Measurements from ENCODE around the gene GRHPR. TPM values are rescaled to one million over a fixed set of nuclear protein-coding genes. Genes with fewer than 3 reads are reported as not detected.

The GRHPR gene
- total RNA-seq, 1 experiment from 2014 or later, result 80.7 TPM

- TF ChIP-seq SOX15 (CRISPR knock-in tag; IDR thresholded peaks at IDR 0.05) (no peak), E2F1 (CRISPR knock-in tag; IDR thresholded peaks at IDR 0.05) (no peak), ZNF317 (CRISPR knock-in tag; IDR thresholded peaks at IDR 0.05; ENCODE audit: borderline replicate concordance, low read depth) (no peak), ZNF138 (CRISPR knock-in tag; conservative IDR thresholded peaks at IDR 0.05) (no peak), USF1 (CRISPR knock-in tag; IDR thresholded peaks at IDR 0.05) (no peak), STAT6 (CRISPR knock-in tag; conservative IDR thresholded peaks at IDR 0.05; ENCODE audit: low read depth) (no peak), PRDM15 (CRISPR knock-in tag; IDR thresholded peaks at IDR 0.05) (no peak), SMAD4 (CRISPR knock-in tag; IDR thresholded peaks at IDR 0.05) (no peak), ELF4 (CRISPR knock-in tag; IDR thresholded peaks at IDR 0.05; ENCODE audit: low read depth) (no peak), ZNF416 (CRISPR knock-in tag; IDR thresholded peaks at IDR 0.05) (no peak), NR2C2 (CRISPR knock-in tag; IDR thresholded peaks at IDR 0.05) (no peak), NFYB (CRISPR knock-in tag; conservative IDR thresholded peaks at IDR 0.05; ENCODE audit: low read depth) (no peak)
- no peak for ATAC-seq
- no peak for DNase-seq (ENCODE audit: low spot score)
- no peak overlapping the region for H3K4me3 Mint-ChIP-seq
- H3K4me1 Mint-ChIP-seq, result peaks cover 34% of the 10 kb centered on the region
- H3K9me3 Mint-ChIP-seq, result no peaks in the 10 kb centered on the region
- no peaks in the 10 kb centered on the region for H3K36me3 Mint-ChIP-seq
- no peak overlapping the region for H3K27ac Mint-ChIP-seq
- POLR2A ChIA-PET, result no interaction called here
- CTCF ChIA-PET, result no interaction called here
- H3K27me3 Mint-ChIP-seq (ENCODE audit: low read depth), result peaks cover 2% of the 10 kb centered on the region; the same call in 1 of the 2 replicates
Observed at GRCh38 chr9:37417857-37418618, 4.5 kb upstream of the GRHPR start.

GRCh38 chr9:37419204-37419603 is 3.3 kb upstream of the GRHPR start:
- H3K4me1 Mint-ChIP-seq, result peaks cover 41% of the 10 kb centered on the region
- POLR2A ChIA-PET, result no interaction called here

More at GRCh38 chr9:37419204-37419603, 3.3 kb upstream of the GRHPR start:
- no peak for ATAC-seq
- Mint-ChIP-seq H3K9me3 (no peaks in the 10 kb centered on the region), H3K27ac (peak overlapping the region; percentile 14; the same call in 1 of the 2 replicates), H3K27me3 (ENCODE audit: low read depth) (peaks cover 2% of the 10 kb centered on the region; the same call in 1 of the 2 replicates), H3K36me3 (no peaks in the 10 kb centered on the region), H3K4me3 (no peak overlapping the region)
- CTCF ChIA-PET, result no interaction called here
- TF ChIP-seq AFF4 (CRISPR knock-in tag; IDR thresholded peaks at IDR 0.05; ENCODE audit: borderline replicate concordance) (no peak), HMGA2 (CRISPR knock-in tag; IDR thresholded peaks at IDR 0.05) (no peak), IRF2 (CRISPR knock-in tag; IDR thresholded peaks at IDR 0.05; ENCODE audit: borderline replicate concordance, low read depth) (no peak), ATF1 (CRISPR knock-in tag; IDR thresholded peaks at IDR 0.05) (no peak), ATF6 (CRISPR knock-in tag; IDR thresholded peaks at IDR 0.05) (no peak)
- DNase-seq (ENCODE audit: low spot score), result no peak

All from WTC11 (cell line).